Measurements from ENCODE around the gene ZNF219.

DNA sequence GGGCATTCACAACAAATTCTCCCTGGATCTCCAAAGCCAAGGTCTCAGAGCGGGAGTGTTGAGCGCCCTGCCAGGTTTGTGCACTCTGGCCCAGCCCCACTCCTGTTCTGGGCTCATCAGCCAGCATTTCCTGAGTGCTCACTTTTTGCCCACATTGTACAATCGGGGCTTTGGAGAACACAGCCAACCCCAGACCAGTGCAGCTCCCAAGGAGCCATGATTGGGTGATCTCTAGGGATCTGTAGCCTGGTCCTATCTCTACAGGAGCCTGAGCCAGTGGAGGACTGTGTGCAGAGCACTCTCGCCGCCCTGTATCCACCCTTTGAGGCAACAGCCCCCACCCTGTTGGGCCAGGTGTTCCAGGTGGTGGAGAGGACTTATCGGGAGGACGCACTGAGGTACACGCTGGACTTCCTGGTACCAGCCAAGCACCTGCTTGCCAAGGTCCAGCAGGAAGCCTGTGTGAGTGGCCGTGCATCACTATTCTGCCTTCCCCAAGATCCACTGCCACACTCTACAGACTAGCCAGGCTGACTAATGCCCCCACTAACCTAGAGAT, 25.6 kb downstream of the ZNF219 start:
- TF ChIP-seq YY1 (IDR thresholded peaks at IDR 0.05; ENCODE audit: insufficient read depth, insufficient read length) (no peak), ZNF274 (IDR thresholded peaks at IDR 0.05; ENCODE audit: low read depth, low read length) (no peak)

All from NT2/D1 (cell line).